ENCODE data around the gene ADAMTS1.
A peak's percentile ranks its signal among the peaks of the same experiment; 100 is the strongest.

DNA sequence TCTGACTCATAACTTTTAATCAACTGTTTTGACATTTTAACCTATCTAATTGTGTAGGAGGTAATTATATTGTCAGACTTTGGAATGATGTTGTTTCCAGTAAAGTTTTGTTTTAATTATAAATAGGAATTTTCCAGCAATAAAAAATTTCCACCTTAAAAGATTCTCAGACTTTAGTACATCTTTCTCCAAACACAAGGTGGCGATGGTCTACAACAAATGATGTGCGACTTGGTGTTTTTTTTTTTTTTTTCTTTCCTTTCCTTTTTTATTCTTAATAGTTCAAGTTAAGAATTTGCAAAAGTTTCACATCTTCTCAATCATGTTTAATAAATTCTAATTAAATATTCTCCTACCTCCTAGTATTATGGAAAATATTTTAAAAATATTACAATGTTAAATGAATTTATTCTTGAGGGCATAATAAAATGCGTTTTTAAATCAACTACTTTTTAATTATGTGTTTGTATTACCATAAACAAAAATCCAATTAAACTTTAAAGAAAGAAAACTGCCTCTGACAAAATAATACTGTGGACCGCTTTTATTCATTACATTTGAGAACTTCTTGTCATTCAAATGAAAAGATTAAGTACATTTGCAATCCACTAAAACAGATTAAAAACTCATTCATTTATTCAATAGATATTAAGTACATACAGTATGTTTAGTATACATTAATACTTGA lies 4.4 kb upstream of the ADAMTS1 start:
- TF ChIP-seq, protein P1, sequence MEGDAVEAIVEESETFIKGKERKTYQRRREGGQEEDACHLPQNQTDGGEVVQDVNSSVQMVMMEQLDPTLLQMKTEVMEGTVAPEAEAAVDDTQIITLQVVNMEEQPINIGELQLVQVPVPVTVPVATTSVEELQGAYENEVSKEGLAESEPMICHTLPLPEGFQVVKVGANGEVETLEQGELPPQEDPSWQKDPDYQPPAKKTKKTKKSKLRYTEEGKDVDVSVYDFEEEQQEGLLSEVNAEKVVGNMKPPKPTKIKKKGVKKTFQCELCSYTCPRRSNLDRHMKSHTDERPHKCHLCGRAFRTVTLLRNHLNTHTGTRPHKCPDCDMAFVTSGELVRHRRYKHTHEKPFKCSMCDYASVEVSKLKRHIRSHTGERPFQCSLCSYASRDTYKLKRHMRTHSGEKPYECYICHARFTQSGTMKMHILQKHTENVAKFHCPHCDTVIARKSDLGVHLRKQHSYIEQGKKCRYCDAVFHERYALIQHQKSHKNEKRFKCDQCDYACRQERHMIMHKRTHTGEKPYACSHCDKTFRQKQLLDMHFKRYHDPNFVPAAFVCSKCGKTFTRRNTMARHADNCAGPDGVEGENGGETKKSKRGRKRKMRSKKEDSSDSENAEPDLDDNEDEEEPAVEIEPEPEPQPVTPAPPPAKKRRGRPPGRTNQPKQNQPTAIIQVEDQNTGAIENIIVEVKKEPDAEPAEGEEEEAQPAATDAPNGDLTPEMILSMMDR (IDR thresholded peaks at IDR 0.05): peak in 5 of 7 experiments; percentile 21 to 51 (median 31)
- TF ChIP-seq POLR2A (IDR thresholded peaks at IDR 0.05) (no peak), POLR2AphosphoS5 (IDR thresholded peaks at IDR 0.05) (no peak), EP300 (IDR thresholded peaks at IDR 0.05) (no peak)

Measured in stomach (tissue), 4 donors.